Neural cell (in vitro differentiated cells): ENCODE measurements around the gene NRSN1. TPM values are rescaled to one million over a fixed set of nuclear protein-coding genes. Genes with fewer than 3 reads are reported as not detected.

ENCODE experiments used
- H2AFZ ChIP-seq: fragments of 200-600, 300-800 bp; sonication (generic), shearing (Covaris generic); 2 replicates; pipeline ENCODE4 v1.6.0; 2014; ENCODE audit warnings: low read depth, mild to moderate bottlenecking, antibody characterized with exemption, low read length, moderate library complexity
- H3F3A ChIP-seq: fragments of 200-600 bp; shearing (Covaris generic); 2 replicates; pipeline ENCODE4 v1.6.1; 2016; ENCODE audit warnings: mild to moderate bottlenecking, moderate library complexity, mixed read lengths, antibody characterized with exemption, low read length; ENCODE audit not compliant: insufficient read depth, poor library complexity, severe bottlenecking
- H3K27ac ChIP-seq: fragments of 200-600, 300-800 bp; sonication (generic), shearing (Covaris generic); 2 replicates; pipeline ENCODE4 v1.5.1; 2014; ENCODE audit warnings: mild to moderate bottlenecking, low read length, moderate library complexity
- H3K27me3 ChIP-seq: fragments of 300-800, 200-600 bp; sonication (generic), shearing (Covaris generic); 2 replicates; pipeline ENCODE4 v1.6.0; 2014; ENCODE audit warnings: mild to moderate bottlenecking, low read depth, low read length, moderate library complexity; ENCODE audit not compliant: insufficient read depth
- H3K36me3 ChIP-seq: fragments of 300-800, 200-600 bp; sonication (generic), shearing (Covaris generic); 2 replicates; pipeline ENCODE4 v1.5.1; 2014; ENCODE audit warnings: mild to moderate bottlenecking, antibody characterized with exemption, low read length, moderate library complexity; ENCODE audit not compliant: insufficient read depth
- H3K4me2 ChIP-seq: fragments of 300-800, 200-600 bp; sonication (generic), shearing (Covaris generic); 2 replicates; pipeline ENCODE4 v1.6.0; 2014; ENCODE audit warnings: mild to moderate bottlenecking, low read length
- H3K4me3 ChIP-seq: fragments of 300-800, 200-600 bp; sonication (generic), shearing (Covaris generic); 2 replicates; pipeline ENCODE4 v1.5.1; 2014; ENCODE audit warnings: mild to moderate bottlenecking, low read length, moderate library complexity
- H3K79me2 ChIP-seq: fragments of 200-600 bp; shearing (Covaris generic); replicated peaks from 2 replicates; pipeline ENCODE4 v1.6.0; 2014; ENCODE audit warnings: mild to moderate bottlenecking, low read length, moderate library complexity; ENCODE audit not compliant: insufficient read depth
- H3K9ac ChIP-seq: fragments of 300-800, 200-600 bp; sonication (generic), shearing (Covaris generic); 2 replicates; pipeline ENCODE4 v1.6.1; 2016; ENCODE audit warnings: mild to moderate bottlenecking, low read length, mixed read lengths
- H3K9me2 ChIP-seq: fragments of 200-600 bp; shearing (Covaris generic); 2 replicates; pipeline ENCODE4 v1.6.1; 2016; ENCODE audit warnings: mild to moderate bottlenecking, low read length, mixed read lengths; ENCODE audit not compliant: insufficient read depth
- H3K9me3 ChIP-seq: fragments of 200-600, 300-800 bp; sonication (generic), shearing (Covaris generic); 2 replicates; pipeline ENCODE4 v1.6.1; 2016; ENCODE audit warnings: mild to moderate bottlenecking, mixed run types, low read length, moderate library complexity, mixed read lengths
- H4K20me1 ChIP-seq: fragments of 200-600 bp; shearing (Covaris generic); 2 replicates; pipeline ENCODE4 v1.6.1; 2016; ENCODE audit warnings: mild to moderate bottlenecking, mixed run types; ENCODE audit not compliant: insufficient read depth
- EP300 ChIP-seq: fragments of 450-650 bp; conservative IDR thresholded peaks from 2 replicates; pipeline ENCODE4 v1.6.1; 2014; ENCODE audit warnings: antibody characterized with exemption, mild to moderate bottlenecking, moderate library complexity; ENCODE audit not compliant: poor library complexity, severe bottlenecking
- EZH2 ChIP-seq: fragments of 200-600, 300-800 bp; shearing (Covaris generic), sonication (generic); IDR thresholded peaks from 2 replicates; pipeline ENCODE4 v1.6.1; 2014; ENCODE audit warnings: antibody characterized with exemption, low read length, borderline replicate concordance, mild to moderate bottlenecking; ENCODE audit not compliant: insufficient read depth, poor library complexity, severe bottlenecking
- MXI1 ChIP-seq: fragments of 450-650 bp; conservative IDR thresholded peaks from 2 replicates; pipeline ENCODE4 v1.6.1; 2014; ENCODE audit warnings: antibody characterized with exemption, mild to moderate bottlenecking; ENCODE audit not compliant: poor library complexity, severe bottlenecking
- POLR2AphosphoS5 ChIP-seq: IDR thresholded peaks from 2 replicates; pipeline ENCODE4 v1.6.1; 2012
- RAD21 ChIP-seq: fragments of 450-650 bp; conservative IDR thresholded peaks from 2 replicates; pipeline ENCODE4 v1.6.1; 2014; ENCODE audit warnings: antibody characterized with exemption, mild to moderate bottlenecking, moderate library complexity
- SMC3 ChIP-seq: fragments of 450-650 bp; conservative IDR thresholded peaks from 2 replicates; pipeline ENCODE4 v1.6.1; 2014; ENCODE audit warnings: antibody characterized with exemption, mild to moderate bottlenecking, moderate library complexity; ENCODE audit not compliant: poor library complexity
- TAF1 ChIP-seq: IDR thresholded peaks from 2 replicates; pipeline ENCODE4 v1.6.1; 2012; ENCODE audit warnings: low read depth
- polyA plus RNA-seq: library from polyadenylated mRNA; depleted of rRNA; stranded (reverse); fragments of >200 nt; gene quantifications from 2 replicates; pipeline ENCODE4 v1.2.3, GENCODE V29; 2014
- small RNA-seq, 3 experiments: library from RNA; depleted of rRNA; stranded (forward); fragments of <200 nt; gene quantifications; one replicate each; pipeline ENCODE3, GENCODE V24; 2012
- TF ChIP-seq, protein P1 (sequence below): IDR thresholded peaks from 2 replicates; pipeline ENCODE4 v1.6.1; 2012; ENCODE audit warnings: borderline replicate concordance
- TF ChIP-seq, protein P2 (sequence below): fragments of 450-650 bp; IDR thresholded peaks from 2 replicates; pipeline ENCODE4 v1.5.1; 2014; ENCODE audit warnings: antibody characterized with exemption, mild to moderate bottlenecking, moderate library complexity; ENCODE audit not compliant: poor library complexity, severe bottlenecking

The NRSN1 gene
- polyA plus RNA-seq, 1 donor from 2014 or later: 23.1 TPM

DNA sequence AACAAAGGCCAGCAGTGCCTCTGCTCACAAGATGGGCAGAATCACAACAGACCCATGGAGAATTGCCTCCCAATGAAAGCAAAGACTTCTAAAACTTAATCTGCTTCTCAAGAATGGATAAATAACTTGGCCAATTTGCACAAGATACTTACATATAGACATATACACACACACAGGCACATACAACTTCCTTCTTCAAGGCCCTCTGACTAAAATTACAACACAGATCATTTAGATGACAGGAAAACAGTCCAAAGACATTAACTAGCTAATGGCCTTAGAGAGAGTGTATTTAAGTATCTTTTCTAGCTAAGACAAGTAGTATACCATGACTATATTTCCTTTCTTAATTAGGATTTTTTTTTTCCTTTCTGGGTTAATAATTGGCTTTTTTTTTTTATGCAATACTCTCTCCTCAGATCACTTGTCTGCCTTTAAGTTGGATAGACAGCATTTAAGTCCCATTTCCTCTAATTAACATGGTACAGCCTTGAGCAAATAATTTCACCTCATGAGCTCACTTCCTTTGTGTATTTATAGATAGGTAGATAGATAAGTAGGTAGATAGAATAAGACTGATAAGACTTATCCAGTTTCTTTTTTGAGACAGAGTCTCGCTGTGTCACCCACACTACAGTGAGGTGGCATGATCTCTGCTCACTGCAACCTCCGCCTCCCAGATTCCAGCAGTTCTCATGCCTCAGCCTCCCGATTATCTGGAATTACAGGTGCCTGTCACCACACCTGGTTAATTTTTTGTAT, 70.0 kb downstream of the NRSN1 start:
- Histone ChIP-seq H3K79me2 (no peaks in the 10 kb centered on the region), H3K27ac (no peak overlapping the region), H3K4me3 (no peak overlapping the region), H4K20me1 (no peaks in the 10 kb centered on the region), H3K36me3 (no peaks in the 10 kb centered on the region), H3F3A (no peaks in the 10 kb centered on the region), H3K9ac (no peak overlapping the region), H3K27me3 (no peaks in the 10 kb centered on the region), H3K9me2 (no peaks in the 10 kb centered on the region), H3K9me3 (no peaks in the 10 kb centered on the region), H2AFZ (no peak overlapping the region), H3K4me2 (no peak overlapping the region)
- TF ChIP-seq MXI1 (no peak), SMC3 (no peak), RAD21 (no peak), EZH2 (no peak), TAF1 (no peak), EP300 (no peak), POLR2AphosphoS5 (no peak)
- TF ChIP-seq, protein P1, sequence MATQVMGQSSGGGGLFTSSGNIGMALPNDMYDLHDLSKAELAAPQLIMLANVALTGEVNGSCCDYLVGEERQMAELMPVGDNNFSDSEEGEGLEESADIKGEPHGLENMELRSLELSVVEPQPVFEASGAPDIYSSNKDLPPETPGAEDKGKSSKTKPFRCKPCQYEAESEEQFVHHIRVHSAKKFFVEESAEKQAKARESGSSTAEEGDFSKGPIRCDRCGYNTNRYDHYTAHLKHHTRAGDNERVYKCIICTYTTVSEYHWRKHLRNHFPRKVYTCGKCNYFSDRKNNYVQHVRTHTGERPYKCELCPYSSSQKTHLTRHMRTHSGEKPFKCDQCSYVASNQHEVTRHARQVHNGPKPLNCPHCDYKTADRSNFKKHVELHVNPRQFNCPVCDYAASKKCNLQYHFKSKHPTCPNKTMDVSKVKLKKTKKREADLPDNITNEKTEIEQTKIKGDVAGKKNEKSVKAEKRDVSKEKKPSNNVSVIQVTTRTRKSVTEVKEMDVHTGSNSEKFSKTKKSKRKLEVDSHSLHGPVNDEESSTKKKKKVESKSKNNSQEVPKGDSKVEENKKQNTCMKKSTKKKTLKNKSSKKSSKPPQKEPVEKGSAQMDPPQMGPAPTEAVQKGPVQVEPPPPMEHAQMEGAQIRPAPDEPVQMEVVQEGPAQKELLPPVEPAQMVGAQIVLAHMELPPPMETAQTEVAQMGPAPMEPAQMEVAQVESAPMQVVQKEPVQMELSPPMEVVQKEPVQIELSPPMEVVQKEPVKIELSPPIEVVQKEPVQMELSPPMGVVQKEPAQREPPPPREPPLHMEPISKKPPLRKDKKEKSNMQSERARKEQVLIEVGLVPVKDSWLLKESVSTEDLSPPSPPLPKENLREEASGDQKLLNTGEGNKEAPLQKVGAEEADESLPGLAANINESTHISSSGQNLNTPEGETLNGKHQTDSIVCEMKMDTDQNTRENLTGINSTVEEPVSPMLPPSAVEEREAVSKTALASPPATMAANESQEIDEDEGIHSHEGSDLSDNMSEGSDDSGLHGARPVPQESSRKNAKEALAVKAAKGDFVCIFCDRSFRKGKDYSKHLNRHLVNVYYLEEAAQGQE: no peak
- TF ChIP-seq, protein P2, sequence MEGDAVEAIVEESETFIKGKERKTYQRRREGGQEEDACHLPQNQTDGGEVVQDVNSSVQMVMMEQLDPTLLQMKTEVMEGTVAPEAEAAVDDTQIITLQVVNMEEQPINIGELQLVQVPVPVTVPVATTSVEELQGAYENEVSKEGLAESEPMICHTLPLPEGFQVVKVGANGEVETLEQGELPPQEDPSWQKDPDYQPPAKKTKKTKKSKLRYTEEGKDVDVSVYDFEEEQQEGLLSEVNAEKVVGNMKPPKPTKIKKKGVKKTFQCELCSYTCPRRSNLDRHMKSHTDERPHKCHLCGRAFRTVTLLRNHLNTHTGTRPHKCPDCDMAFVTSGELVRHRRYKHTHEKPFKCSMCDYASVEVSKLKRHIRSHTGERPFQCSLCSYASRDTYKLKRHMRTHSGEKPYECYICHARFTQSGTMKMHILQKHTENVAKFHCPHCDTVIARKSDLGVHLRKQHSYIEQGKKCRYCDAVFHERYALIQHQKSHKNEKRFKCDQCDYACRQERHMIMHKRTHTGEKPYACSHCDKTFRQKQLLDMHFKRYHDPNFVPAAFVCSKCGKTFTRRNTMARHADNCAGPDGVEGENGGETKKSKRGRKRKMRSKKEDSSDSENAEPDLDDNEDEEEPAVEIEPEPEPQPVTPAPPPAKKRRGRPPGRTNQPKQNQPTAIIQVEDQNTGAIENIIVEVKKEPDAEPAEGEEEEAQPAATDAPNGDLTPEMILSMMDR: no peak

Small RNA genes lying within 50 kb of the gene (small RNA-seq; reads per million reads assigned to genes)
- gene RF00218: 0 to 0.16 (median 0.03) reads per million in 3 experiments

Other genes starting within 250 kb of the NRSN1 start
- gene DCDC2, start 231.8 kb downstream of the NRSN1 start, polyA plus RNA-seq: 0.06 and 0.57 TPM in 2 replicates